HUES48 (cell line): ENCODE data around the gene CLDN3.

ENCODE experiments used
- H3K27ac ChIP-seq: one replicate; pipeline ENCODE4 v1.7.0; 2013; ENCODE audit warnings: low read depth, low read length, inconsistent platforms
- H3K27me3 ChIP-seq: 2 replicates; pipeline ENCODE4 v1.6.1; 2013; ENCODE audit warnings: mild to moderate bottlenecking, low read length; ENCODE audit not compliant: control insufficient read depth, insufficient read depth
- H3K36me3 ChIP-seq: 2 replicates; pipeline ENCODE4 v1.6.1; 2013; ENCODE audit warnings: low read length; ENCODE audit not compliant: control insufficient read depth, insufficient read depth
- H3K4me1 ChIP-seq: 2 replicates; pipeline ENCODE4 v1.6.1; 2013; ENCODE audit warnings: mild to moderate bottlenecking, low read length; ENCODE audit not compliant: control insufficient read depth, insufficient read depth
- H3K4me3 ChIP-seq: 2 replicates; pipeline ENCODE4 v1.5.1; 2013; ENCODE audit warnings: mild to moderate bottlenecking, low read depth, low read length
- H3K9ac ChIP-seq: 2 replicates; pipeline ENCODE4 v1.6.1; 2013; ENCODE audit warnings: mild to moderate bottlenecking, low read depth, low read length, moderate library complexity
- H3K9me3 ChIP-seq: 2 replicates; pipeline ENCODE4 v1.6.1; 2013; ENCODE audit warnings: low read length; ENCODE audit not compliant: control insufficient read depth, insufficient read depth

Gene CLDN3

GRCh38 chr7:73742338-73742752, 27.7 kb downstream of the CLDN3 start:
- H3K27me3 ChIP-seq = peaks cover 9% of the 10 kb centered on the region
- peak overlapping the region; percentile 96 for H3K27ac ChIP-seq
- H3K36me3 ChIP-seq = peaks cover 5% of the 10 kb centered on the region
- peak overlapping the region; percentile 50 for H3K4me3 ChIP-seq
- peaks cover 35% of the 10 kb centered on the region for H3K4me1 ChIP-seq
- H3K9ac ChIP-seq = peak overlapping the region; percentile 88
- H3K9me3 ChIP-seq = no peaks in the 10 kb centered on the region

DNA sequence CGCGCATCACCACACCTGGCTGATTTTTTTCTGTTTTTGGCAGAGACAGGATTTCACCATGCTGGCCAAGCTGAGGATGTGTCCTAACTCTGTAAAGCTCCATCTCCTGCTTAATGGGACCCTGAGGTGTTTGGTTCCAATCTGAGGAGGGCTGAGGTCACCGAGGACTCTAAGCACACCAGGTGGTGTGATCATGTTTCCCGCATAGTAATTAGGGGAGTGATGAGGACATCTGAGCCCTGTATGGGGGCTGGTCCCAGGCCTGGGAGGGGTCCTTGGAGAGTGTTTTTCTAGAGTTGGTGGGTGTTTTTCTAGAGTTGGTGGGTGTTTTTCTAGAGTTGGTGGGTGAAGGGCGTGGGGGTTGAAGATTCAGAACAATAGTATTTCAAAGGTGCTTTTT, 28.5 kb downstream of the CLDN3 start:
- Histone ChIP-seq H3K27ac (peak overlapping the region; percentile 96), H3K4me3 (peak overlapping the region; percentile 5; the same call in 1 of the 2 replicates), H3K36me3 (peaks cover 13% of the 10 kb centered on the region), H3K9ac (peak overlapping the region; percentile 28), H3K27me3 (peaks cover 9% of the 10 kb centered on the region), H3K4me1 (peaks cover 35% of the 10 kb centered on the region), H3K9me3 (no peaks in the 10 kb centered on the region)

DNA sequence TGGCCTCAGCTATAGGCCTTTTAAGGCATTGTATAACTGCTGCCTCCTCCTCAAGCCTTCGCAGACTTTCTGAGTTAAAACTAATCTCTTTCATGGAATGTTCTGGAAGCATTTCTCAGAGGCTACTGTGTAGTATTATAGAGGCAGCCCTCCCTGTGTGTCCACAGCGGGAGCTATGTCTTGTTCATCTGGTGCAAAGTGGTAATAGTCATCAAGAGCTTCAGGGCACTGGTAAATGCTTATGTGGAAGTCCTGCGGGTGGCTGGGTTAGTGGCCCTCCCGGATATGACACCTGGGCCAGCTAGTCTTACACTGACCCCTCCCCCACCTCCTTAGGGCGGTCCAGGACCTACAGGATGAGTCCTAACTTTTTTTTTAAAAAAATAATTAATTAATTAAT, 29.3 kb downstream of the CLDN3 start:
- Histone ChIP-seq H3K4me3 (no peak overlapping the region), H3K27me3 (peaks cover 9% of the 10 kb centered on the region), H3K9me3 (no peaks in the 10 kb centered on the region), H3K27ac (peak overlapping the region; percentile 46), H3K9ac (no peak overlapping the region), H3K4me1 (peaks cover 35% of the 10 kb centered on the region), H3K36me3 (peaks cover 19% of the 10 kb centered on the region)

DNA sequence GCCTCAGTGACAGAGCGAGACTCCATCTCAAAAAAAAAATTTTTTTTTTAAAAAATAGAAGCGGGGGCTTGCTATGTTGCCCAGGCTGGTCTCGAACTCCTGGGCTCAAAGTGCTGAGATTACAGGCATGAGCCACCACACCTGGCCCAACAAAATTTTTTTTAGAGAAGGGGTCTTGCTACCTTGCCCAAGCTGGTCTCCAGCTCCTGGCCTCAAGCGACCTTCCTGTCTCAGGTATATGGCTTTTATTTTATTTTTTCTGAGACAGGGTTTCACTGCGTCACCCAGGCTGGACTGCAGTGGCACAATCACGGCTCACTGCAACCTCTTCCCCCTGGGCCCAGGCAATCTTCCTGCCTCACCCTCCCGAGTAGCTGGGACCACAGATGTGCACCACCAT, 29.9 kb downstream of the CLDN3 start:
- Histone ChIP-seq H3K27ac (peak overlapping the region; percentile 46), H3K36me3 (peaks cover 22% of the 10 kb centered on the region), H3K9ac (no peak overlapping the region), H3K9me3 (no peaks in the 10 kb centered on the region), H3K4me1 (peaks cover 35% of the 10 kb centered on the region), H3K27me3 (peaks cover 9% of the 10 kb centered on the region), H3K4me3 (no peak overlapping the region)

- Histone ChIP-seq H3K4me3 (peak overlapping the region; percentile 84), H3K27ac (peak overlapping the region; percentile 92), H3K9me3 (no peaks in the 10 kb centered on the region), H3K36me3 (peaks cover 22% of the 10 kb centered on the region), H3K9ac (peak overlapping the region; percentile 95), H3K4me1 (peaks cover 39% of the 10 kb centered on the region), H3K27me3 (peaks cover 9% of the 10 kb centered on the region)
These were observed 30.7 kb downstream of the CLDN3 start for GRCh38 chr7:73739387-73739767.

DNA sequence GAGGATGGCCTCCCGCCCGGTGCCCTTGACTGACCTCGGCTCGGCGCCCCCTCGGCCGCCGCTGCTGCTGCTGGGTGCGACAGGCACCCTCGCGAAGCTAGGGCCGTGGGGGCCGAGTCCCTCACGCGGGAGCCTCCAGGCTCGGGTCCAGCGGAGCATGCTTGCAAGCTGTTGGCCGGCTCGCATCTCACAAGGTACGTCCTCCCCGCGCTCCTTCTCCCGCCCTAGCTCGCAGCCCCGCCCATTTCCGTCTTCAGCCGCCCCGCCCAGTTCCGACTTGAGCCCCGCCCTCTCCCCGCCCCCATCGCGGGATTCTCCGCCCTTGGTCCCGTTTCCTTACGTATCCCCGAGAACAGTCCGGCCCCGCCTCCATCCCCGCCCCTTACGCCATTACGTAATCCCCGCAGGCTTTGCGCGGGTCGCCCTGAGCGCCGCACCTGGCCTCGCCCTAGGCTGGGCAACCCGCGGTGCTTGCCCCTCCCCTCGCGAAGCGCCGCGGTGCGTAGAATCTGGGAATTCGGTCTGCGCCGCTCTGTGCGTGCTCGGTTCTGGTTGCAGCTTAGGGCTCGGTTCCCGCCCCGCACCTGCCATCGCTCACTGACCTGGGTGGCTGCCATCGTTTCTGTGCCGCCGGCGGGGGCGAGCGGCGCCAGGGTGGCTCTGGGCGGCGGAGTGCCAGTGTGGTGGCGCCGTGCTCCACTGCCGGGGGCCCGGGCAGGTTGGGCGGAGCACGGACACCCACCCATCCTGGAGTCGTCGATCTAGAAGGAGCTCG, 31.3 kb downstream of the CLDN3 start, which contains the start of gene ABHD11:
TSS of gene ABHD11 (minus strand) at position 191 of the 775 bp plus-strand sequence. CDS start at position 159, 32 bp downstream.
- H3K9me3 ChIP-seq = no peaks in the 10 kb centered on the region
- H3K9ac ChIP-seq = peak within 1 kb of the TSS; percentile 95
- peaks cover 38% of the 10 kb centered on the region for H3K4me1 ChIP-seq
- peak within 1 kb of the TSS; percentile 96 for H3K4me3 ChIP-seq
- H3K27me3 ChIP-seq = peaks cover 9% of the 10 kb centered on the region
- H3K27ac ChIP-seq = peak within 1 kb of the TSS; percentile 92
- H3K36me3 ChIP-seq = peaks cover 22% of the 10 kb centered on the region

- Histone ChIP-seq H3K27me3 (peaks cover 9% of the 10 kb centered on the region), H3K9ac (peak overlapping the region; percentile 84; the same call in 1 of the 2 replicates), H3K4me1 (peaks cover 33% of the 10 kb centered on the region)
These were observed 31.9 kb downstream of the CLDN3 start for GRCh38 chr7:73738220-73738611.

DNA sequence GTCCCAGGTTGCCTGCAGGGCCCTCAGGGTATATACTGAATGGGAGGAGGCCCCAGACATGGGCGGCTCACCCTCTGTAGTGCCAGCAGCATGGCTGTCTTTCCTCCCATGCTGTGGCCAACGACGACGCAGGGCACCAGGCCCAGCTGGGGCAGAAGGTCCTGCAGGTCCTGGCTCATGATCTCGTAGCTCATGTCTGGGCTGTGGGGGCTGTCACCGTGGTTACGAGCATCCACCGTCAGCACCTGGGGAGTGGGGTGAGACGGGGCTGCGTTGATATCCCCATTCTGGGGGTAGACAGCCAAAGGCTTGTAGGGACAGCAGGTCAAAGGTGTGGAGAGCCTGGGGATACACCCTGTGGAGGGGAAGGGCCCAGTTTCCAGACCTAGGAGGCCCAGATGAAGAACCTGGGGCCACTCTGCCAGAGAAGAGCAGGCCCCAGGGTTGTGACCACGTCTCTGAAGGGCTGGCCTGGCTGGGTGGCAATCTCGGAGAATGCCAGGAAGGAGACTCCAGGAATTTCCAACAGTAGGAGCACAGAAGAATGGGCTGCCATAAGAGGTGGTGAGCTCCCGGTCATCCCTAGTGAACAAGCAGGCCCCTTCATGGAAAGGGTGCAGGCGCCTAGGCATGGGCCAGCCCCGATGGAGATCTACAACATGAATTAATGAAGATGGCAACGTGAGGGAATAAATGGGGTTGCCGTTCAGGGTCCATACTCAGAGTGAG, 32.4 kb downstream of the CLDN3 start:
- H3K4me1 ChIP-seq = peaks cover 29% of the 10 kb centered on the region
- peaks cover 8% of the 10 kb centered on the region for H3K27me3 ChIP-seq
- peak overlapping the region; percentile 96 for H3K4me3 ChIP-seq
- H3K9me3 ChIP-seq = no peaks in the 10 kb centered on the region
- peaks cover 22% of the 10 kb centered on the region for H3K36me3 ChIP-seq
- no peak overlapping the region for H3K27ac ChIP-seq
- no peak overlapping the region for H3K9ac ChIP-seq

More at GRCh38 chr7:73738220-73738611, 31.9 kb downstream of the CLDN3 start:
- Histone ChIP-seq H3K36me3 (peaks cover 22% of the 10 kb centered on the region), H3K4me3 (peak overlapping the region; percentile 96), H3K9me3 (no peaks in the 10 kb centered on the region), H3K27ac (peak overlapping the region; percentile 89)

- no peak overlapping the region for H3K9ac ChIP-seq
- H3K9me3 ChIP-seq = no peaks in the 10 kb centered on the region
- peaks cover 22% of the 10 kb centered on the region for H3K36me3 ChIP-seq
- no peak overlapping the region for H3K27ac ChIP-seq
- H3K4me3 ChIP-seq = no peak overlapping the region
- peaks cover 6% of the 10 kb centered on the region for H3K27me3 ChIP-seq
- peaks cover 22% of the 10 kb centered on the region for H3K4me1 ChIP-seq
These were observed 33.2 kb downstream of the CLDN3 start for GRCh38 chr7:73736885-73737284.

GRCh38 chr7:73735528-73735905, 34.6 kb downstream of the CLDN3 start:
- H3K9me3 ChIP-seq = no peaks in the 10 kb centered on the region
- no peak overlapping the region for H3K9ac ChIP-seq
- H3K4me3 ChIP-seq = no peak overlapping the region
- H3K27ac ChIP-seq = peak overlapping the region; percentile 62
- peaks cover 11% of the 10 kb centered on the region; the same call in 1 of the 2 replicates for H3K4me1 ChIP-seq
- H3K36me3 ChIP-seq = peaks cover 22% of the 10 kb centered on the region
- H3K27me3 ChIP-seq = peaks cover 3% of the 10 kb centered on the region
